HepG2 (cell line): ENCODE data around the gene PRMT7. TPM values are rescaled to one million over a fixed set of nuclear protein-coding genes. Genes with fewer than 3 reads are reported as not detected.

Experiments used
- CENPX ChIP-seq: sonication (generic); formaldehyde crosslinking; IDR thresholded peaks from 2 replicates; pipeline ENCODE4 v1.9.0; 2021; ENCODE audit warnings: mild to moderate bottlenecking, missing genetic modification reagents, moderate library complexity
- CREM ChIP-seq, 2 experiments: sonication (generic) in 1 of 2; formaldehyde crosslinking in 1 of 2; IDR thresholded peaks; 2 replicates each; pipeline versions ENCODE4 v1.4.0 to v1.6.1; 2016 to 2020; ENCODE audit warnings: antibody characterized with exemption in 1 of 2, mild to moderate bottlenecking in 1 of 2, missing genetic modification reagents in 1 of 2
- EP300 ChIP-seq, 3 experiments: sonication (generic) in 1 of 3; formaldehyde crosslinking in 1 of 3; IDR thresholded peaks; 2 replicates each; pipeline versions ENCODE4 v1.5.1 to v1.6.1; 2011 to 2020; ENCODE audit warnings: low read depth in 2 of 3, low read length in 2 of 3, borderline replicate concordance in 1 of 3, improper control_type of control experiment in 1 of 3, mild to moderate bottlenecking in 1 of 3, missing genetic modification reagents in 1 of 3, moderate library complexity in 1 of 3
- IKZF4 ChIP-seq: sonication (generic); formaldehyde crosslinking; IDR thresholded peaks from 2 replicates; pipeline ENCODE4 v1.5.1; 2020; ENCODE audit warnings: borderline replicate concordance, mild to moderate bottlenecking, low read depth, missing genetic modification reagents; ENCODE audit errors: not compliant biosample characterization
- KLF6 ChIP-seq: IDR thresholded peaks from 2 replicates; pipeline ENCODE4 v1.8.0; 2016; ENCODE audit warnings: missing biosample characterization, missing genetic modification reagents
- MTA3 ChIP-seq: sonication (generic); formaldehyde crosslinking; IDR thresholded peaks from 2 replicates; pipeline ENCODE4 v1.4.0; 2020; ENCODE audit warnings: missing genetic modification reagents
- PPARG ChIP-seq: conservative IDR thresholded peaks from 2 replicates; pipeline ENCODE4 v1.6.1; 2016; ENCODE audit warnings: missing biosample characterization, missing genetic modification reagents
- RBAK ChIP-seq: sonication (generic); formaldehyde crosslinking; IDR thresholded peaks from 2 replicates; pipeline ENCODE4 v1.5.1; 2020; ENCODE audit warnings: mild to moderate bottlenecking, missing genetic modification reagents
- SCMH1 ChIP-seq: sonication (generic); formaldehyde crosslinking; IDR thresholded peaks from 2 replicates; pipeline ENCODE4 v1.9.0; 2021; ENCODE audit warnings: missing genetic modification reagents, mild to moderate bottlenecking, borderline replicate concordance
- SMAD9 ChIP-seq: sonication (generic); formaldehyde crosslinking; IDR thresholded peaks from 2 replicates; pipeline ENCODE4 v1.5.1; 2020; ENCODE audit warnings: mild to moderate bottlenecking, missing genetic modification reagents
- TBX3 ChIP-seq: fragments of 450-650 bp; IDR thresholded peaks from 2 replicates; pipeline ENCODE4 v1.6.1; 2017; ENCODE audit warnings: antibody characterized with exemption, mild to moderate bottlenecking, inconsistent platforms, borderline replicate concordance
- ZBTB37 ChIP-seq: sonication (generic); formaldehyde crosslinking; IDR thresholded peaks from 2 replicates; pipeline ENCODE4 v1.4.0; 2020; ENCODE audit warnings: mild to moderate bottlenecking, missing genetic modification reagents
- ZBTB42 ChIP-seq: sonication (generic); formaldehyde crosslinking; IDR thresholded peaks from 2 replicates; pipeline ENCODE4 v1.5.0; 2020; ENCODE audit warnings: mild to moderate bottlenecking, missing genetic modification reagents
- ZNF136 ChIP-seq: sonication (generic); formaldehyde crosslinking; IDR thresholded peaks from 2 replicates; pipeline ENCODE4 v1.8.1; 2022; ENCODE audit warnings: low read depth, mild to moderate bottlenecking, moderate library complexity, missing genetic modification reagents
- ZNF20 ChIP-seq: sonication (generic); formaldehyde crosslinking; IDR thresholded peaks from 2 replicates; pipeline ENCODE4 v1.4.0; 2020; ENCODE audit warnings: mild to moderate bottlenecking, moderate library complexity, missing genetic modification reagents
- ZNF251 ChIP-seq: sonication (generic); formaldehyde crosslinking; IDR thresholded peaks from 2 replicates; pipeline ENCODE4 v1.9.0; 2021; ENCODE audit warnings: mild to moderate bottlenecking, missing genetic modification reagents
- ZNF276 ChIP-seq: sonication (generic); formaldehyde crosslinking; IDR thresholded peaks from 2 replicates; pipeline ENCODE4 v1.4.0; 2020; ENCODE audit warnings: mild to moderate bottlenecking, low read depth, missing genetic modification reagents
- ZNF616 ChIP-seq: sonication (generic); formaldehyde crosslinking; IDR thresholded peaks from 2 replicates; pipeline ENCODE4 v1.5.0; 2020; ENCODE audit warnings: low read depth, mild to moderate bottlenecking, missing genetic modification reagents
- ZNF710 ChIP-seq: sonication (generic); formaldehyde crosslinking; IDR thresholded peaks from 2 replicates; pipeline ENCODE4 v1.5.0; 2020; ENCODE audit warnings: mild to moderate bottlenecking, missing genetic modification reagents, borderline replicate concordance
- ZNF781 ChIP-seq: sonication (generic); formaldehyde crosslinking; IDR thresholded peaks from 2 replicates; pipeline ENCODE4 v1.5.1; 2020; ENCODE audit warnings: borderline replicate concordance, mild to moderate bottlenecking, missing genetic modification reagents; ENCODE audit errors: not compliant biosample characterization
- ZUFSP ChIP-seq: sonication (generic); formaldehyde crosslinking; IDR thresholded peaks from 2 replicates; pipeline ENCODE4 v1.9.0; 2021; ENCODE audit warnings: missing genetic modification reagents, mild to moderate bottlenecking, borderline replicate concordance
- polyA plus RNA-seq, 8 experiments: library from polyadenylated mRNA; depleted of rRNA in 3 of 8; stranded (reverse) in 7 of 8; unstranded in 1 of 8; fragments of >200 nt; fragmentation: Illumina TruSeq in 4 of 8; extraction: Trizol in 4 of 8; gene quantifications; 2 replicates each; pipeline versions ENCODE4 v1.2.1 to v1.2.3, GENCODE V29; 2011 to 2016; ENCODE audit warnings: low read depth in 4 of 8, missing spikeins in 1 of 8, mixed read lengths in 1 of 8; ENCODE audit not compliant: insufficient read depth in 1 of 8
- total RNA-seq, 5 experiments: library from RNA; depleted of rRNA; stranded (reverse); fragments of >200 nt; fragmentation: Illumina TruSeq; extraction: Trizol; gene quantifications; 2 replicates each; pipeline ENCODE4 v1.2.3, GENCODE V29; 2016; ENCODE audit warnings: low read depth in 1 of 5

PRMT7 gene
- total and polyA plus RNA-seq, 2 of the 13 experiments (the other 11 are each of a cell fraction or from before 2014, with no cell fraction given) = 47.5 to 55.0 TPM

GRCh38 chr16:68263559-68264127, 47.2 kb upstream of the PRMT7 start (continued):
- peak; percentile 74; the same call in 1 of the 2 replicates for TF ChIP-seq ZNF710 (CRISPR knock-in tag)
- no peak for TF ChIP-seq RBAK (CRISPR knock-in tag)
- no peak for TF ChIP-seq IKZF4 (CRISPR knock-in tag)
- peak; percentile 55 for TF ChIP-seq ZNF781
- no peak for TF ChIP-seq CENPX
- no peak for TF ChIP-seq ZNF251 (CRISPR knock-in tag)
- TF ChIP-seq ZBTB42 (CRISPR knock-in tag) = no peak
- TF ChIP-seq EP300 (IDR thresholded peaks at IDR 0.05; ENCODE audit: low read depth in 2 of 2, low read length in 2 of 2) = 0 out of 4 replicates have a peak, but pooled peaks of 1 of the 2 experiments have one; percentile 4
- TF ChIP-seq EP300 (CRISPR knock-in tag; IDR thresholded peaks at IDR 0.05; ENCODE audit: borderline replicate concordance) = no peak
- TF ChIP-seq PPARG (CRISPR knock-in tag) = 0 out of 2 replicates have a peak, but pooled peaks have one; percentile 17
- TF ChIP-seq ZNF136 (CRISPR knock-in tag) = 0 out of 2 replicates have a peak, but pooled peaks have one; percentile 30
- no peak for TF ChIP-seq ZNF20
- TF ChIP-seq SCMH1 = no peak
- TF ChIP-seq ZNF616 (CRISPR knock-in tag) = no peak
- 0 out of 2 replicates have a peak, but pooled peaks have one; percentile 45 for TF ChIP-seq ZBTB37 (CRISPR knock-in tag)
- TF ChIP-seq CREM (IDR thresholded peaks at IDR 0.05) = no peak
- no peak for TF ChIP-seq CREM (CRISPR knock-in tag; IDR thresholded peaks at IDR 0.05)
- no peak for TF ChIP-seq ZUFSP
- TF ChIP-seq SMAD9 (CRISPR knock-in tag) = no peak
- TF ChIP-seq ZNF276 (CRISPR knock-in tag) = no peak
- no peak for TF ChIP-seq TBX3
- no peak for TF ChIP-seq MTA3 (CRISPR knock-in tag)
- TF ChIP-seq KLF6 (CRISPR knock-in tag) = no peak
